ENCODE measurements around the gene KCNJ12.
"Not testable (repeated sequence)": the region's sequence is repeated elsewhere in the genome, so short reads cannot be mapped to it uniquely, and the experiment has no call there.

KCNJ12 gene

GRCh38 chr17:21419299-21420239 lies 43.4 kb downstream of the KCNJ12 start:
- H3K4me3 ChIP-seq (replicated peaks; ENCODE audit: low read depth, low read length): no peak overlapping the region
- no peak for DNase-seq (ENCODE audit: extremely low read depth, low read depth)
- TF ChIP-seq, protein P1, sequence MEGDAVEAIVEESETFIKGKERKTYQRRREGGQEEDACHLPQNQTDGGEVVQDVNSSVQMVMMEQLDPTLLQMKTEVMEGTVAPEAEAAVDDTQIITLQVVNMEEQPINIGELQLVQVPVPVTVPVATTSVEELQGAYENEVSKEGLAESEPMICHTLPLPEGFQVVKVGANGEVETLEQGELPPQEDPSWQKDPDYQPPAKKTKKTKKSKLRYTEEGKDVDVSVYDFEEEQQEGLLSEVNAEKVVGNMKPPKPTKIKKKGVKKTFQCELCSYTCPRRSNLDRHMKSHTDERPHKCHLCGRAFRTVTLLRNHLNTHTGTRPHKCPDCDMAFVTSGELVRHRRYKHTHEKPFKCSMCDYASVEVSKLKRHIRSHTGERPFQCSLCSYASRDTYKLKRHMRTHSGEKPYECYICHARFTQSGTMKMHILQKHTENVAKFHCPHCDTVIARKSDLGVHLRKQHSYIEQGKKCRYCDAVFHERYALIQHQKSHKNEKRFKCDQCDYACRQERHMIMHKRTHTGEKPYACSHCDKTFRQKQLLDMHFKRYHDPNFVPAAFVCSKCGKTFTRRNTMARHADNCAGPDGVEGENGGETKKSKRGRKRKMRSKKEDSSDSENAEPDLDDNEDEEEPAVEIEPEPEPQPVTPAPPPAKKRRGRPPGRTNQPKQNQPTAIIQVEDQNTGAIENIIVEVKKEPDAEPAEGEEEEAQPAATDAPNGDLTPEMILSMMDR (IDR thresholded peaks at IDR 0.05; ENCODE audit: low read depth, low read length, missing control alignments): no peak

GRCh38 chr17:21420503-21421090 lies 44.4 kb downstream of the KCNJ12 start:
- not testable (repeated sequence) for H3K4me3 ChIP-seq (replicated peaks; ENCODE audit: low read depth, low read length); DNase-seq (ENCODE audit: extremely low read depth, low read depth)

DNA sequence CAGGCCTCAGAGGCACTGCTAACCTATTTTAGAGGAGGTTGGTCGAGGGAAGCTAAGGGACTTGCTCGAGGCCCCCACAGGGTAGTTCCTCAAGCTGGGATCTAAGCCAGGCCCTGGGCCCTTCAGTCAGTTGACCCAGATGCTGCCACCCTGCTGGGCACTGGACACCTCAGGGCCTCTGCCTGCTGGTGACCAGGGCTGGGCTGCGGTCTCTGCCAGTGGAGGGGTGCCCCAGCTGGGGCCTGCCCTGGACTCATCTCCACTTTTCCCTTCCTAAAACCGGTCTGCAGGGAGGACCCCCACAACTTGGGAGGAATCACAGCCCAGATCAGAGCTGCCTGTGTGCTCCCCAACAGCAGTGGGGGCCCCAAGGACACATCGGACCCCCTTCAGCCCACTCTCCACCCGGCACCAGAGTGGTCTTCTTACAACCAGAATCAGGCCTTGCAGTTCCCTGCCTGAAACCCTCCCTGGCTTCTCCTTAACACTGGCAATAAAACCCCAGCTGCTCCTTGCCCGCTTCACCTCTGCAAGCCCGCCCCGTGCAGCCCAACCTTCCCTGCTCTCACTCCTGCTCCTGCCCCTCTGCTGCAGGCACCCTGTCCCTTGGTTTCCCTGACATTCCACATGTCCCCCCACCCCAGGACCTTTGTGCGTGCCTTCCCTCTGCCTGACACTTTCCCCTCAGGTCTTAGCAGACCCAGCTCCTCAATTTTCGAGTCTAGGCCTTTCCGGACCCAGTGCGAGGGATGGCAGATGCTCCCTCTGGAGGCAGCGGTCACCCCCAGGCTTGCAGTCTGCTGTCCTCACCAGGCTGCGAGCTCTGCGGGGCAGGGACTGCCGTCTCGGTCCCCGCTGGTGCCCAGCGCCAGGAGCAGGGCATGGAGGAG lies 45.5 kb downstream of the KCNJ12 start:
- H3K4me3 ChIP-seq (replicated peaks; ENCODE audit: low read depth, low read length); DNase-seq (ENCODE audit: extremely low read depth, low read depth): not testable (repeated sequence)

DNA sequence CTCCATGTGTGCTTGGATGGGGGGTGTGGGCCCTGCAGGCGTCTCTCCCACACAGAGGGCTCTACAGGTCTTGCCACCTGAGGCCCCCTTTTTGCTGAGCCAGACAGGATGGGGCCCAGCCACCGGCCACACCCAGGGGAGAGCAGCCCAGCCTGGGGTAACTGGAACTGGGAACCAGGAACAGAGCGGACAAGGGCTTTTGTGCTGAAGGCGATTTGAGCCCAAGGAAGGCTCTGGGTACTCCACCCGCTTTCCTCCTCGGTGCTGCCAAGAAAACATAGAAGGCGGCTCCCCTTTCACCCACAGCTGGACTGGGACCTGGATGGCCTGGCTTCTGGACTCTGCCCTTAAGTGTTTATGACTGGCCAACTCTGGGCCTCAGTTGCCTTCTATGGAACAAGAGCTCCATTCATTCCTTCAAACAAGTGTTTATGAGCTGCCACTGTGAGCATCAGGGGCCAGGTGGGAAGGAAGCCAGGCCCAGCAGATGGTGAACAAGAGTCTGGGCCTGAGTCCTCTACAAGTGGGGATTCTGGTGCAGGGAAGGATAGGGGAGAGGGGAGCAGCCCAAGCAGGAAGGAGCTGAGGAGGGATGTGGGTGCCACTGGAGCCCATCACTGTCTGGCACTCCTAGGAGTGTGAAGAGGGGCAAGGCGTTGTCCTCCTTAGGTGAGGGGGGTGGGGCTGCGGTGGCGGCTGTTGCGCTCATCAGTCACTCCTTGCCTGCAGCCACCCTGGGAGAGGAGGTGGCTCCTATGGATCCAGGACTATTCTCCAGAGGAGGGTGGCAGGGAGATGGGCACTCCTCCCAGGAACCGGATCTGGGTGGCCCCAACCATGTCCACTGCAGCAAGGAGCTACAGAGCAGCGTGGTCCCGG lies 46.4 kb downstream of the KCNJ12 start:
- H3K4me3 ChIP-seq (replicated peaks; ENCODE audit: low read depth, low read length); DNase-seq (ENCODE audit: extremely low read depth, low read depth): not testable (repeated sequence)

DNA sequence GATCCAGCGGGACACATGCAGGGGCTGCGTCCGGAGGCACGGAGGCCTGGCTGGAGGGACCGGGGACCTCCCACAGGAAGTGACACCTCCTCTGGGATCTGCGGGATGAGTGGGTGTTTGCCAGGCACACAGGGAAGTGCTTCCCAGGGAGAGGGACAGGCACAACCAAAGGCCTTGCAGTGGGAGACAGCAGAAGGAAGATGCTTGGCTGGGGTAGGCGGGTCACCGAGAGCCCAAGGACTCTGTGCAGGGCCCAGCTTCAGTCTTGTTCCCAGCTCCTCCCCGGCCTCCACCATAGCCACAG lies 47.0 kb downstream of the KCNJ12 start:
- not testable (repeated sequence) for H3K4me3 ChIP-seq (replicated peaks; ENCODE audit: low read depth, low read length); DNase-seq (ENCODE audit: extremely low read depth, low read depth)

DNA sequence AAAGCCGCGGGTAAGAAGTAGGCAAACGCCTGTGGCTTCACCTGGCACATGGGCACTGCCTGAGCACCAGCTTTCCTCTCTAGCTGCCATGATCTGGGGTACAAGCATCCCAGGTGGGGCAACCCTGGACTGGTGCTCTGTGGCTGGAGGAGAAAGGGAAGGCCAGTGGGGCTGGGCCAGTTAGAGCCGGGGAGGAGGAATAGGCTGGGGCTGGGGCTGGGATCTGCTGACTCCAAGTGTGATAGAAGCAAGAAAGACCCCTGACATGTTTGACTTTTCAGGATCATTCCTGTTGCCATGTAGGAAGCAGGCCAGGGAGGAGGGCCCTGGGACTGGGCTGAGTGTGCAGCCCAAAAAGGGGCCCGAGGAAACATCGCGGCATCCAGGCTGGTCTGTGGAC lies 48.5 kb downstream of the KCNJ12 start:
- DNase-seq (ENCODE audit: extremely low read depth, low read depth); H3K4me3 ChIP-seq (replicated peaks; ENCODE audit: low read depth, low read length): not testable (repeated sequence)

DNA sequence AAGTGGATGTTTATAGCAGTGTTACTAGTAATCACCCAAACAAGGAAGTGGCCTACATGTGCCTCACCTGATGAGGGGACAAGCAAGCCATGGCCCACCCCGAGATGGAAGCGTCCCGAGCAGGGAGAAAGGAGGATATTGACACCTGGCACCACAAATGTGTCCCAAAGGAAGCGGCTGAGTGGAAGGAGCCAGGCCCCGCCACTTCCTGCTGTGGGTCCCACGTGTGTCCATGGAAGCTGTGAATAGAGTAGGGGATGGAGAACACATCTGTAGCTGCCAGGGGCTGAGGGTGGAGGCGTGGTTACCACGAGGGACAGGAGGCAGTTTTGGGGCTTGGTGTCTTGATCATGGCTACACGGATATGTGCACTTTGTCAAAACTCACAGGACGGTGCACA lies 49.2 kb downstream of the KCNJ12 start:
- no peak overlapping the region for H3K4me3 ChIP-seq (replicated peaks; ENCODE audit: low read depth, low read length)
- TF ChIP-seq, protein P1 (IDR thresholded peaks at IDR 0.05; ENCODE audit: low read depth, low read length, missing control alignments): no peak
- DNase-seq (ENCODE audit: extremely low read depth, low read depth): no peak

DNA sequence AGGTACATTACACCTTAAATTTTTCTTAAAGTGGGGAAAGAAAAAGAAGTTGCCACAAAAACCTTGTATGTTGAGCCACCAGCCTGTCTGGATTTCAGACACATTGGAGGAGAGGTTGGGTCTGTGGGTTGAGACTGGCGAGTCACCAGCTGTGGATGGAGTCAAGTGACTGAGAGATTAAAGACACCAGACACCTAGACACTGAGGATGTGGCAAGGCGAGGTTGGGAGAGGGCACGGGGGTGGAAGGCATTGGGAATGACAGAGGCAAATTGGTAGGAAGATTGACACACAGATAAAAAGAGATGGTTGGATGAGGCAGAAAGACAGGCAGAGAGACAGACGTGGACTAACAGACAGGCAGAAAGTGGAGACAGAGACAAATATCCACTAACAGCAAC lies 49.6 kb downstream of the KCNJ12 start:
- H3K4me3 ChIP-seq (replicated peaks; ENCODE audit: low read depth, low read length): no peak overlapping the region
- TF ChIP-seq, protein P1 (IDR thresholded peaks at IDR 0.05; ENCODE audit: low read depth, low read length, missing control alignments): no peak
- no peak for DNase-seq (ENCODE audit: extremely low read depth, low read depth)

DNA sequence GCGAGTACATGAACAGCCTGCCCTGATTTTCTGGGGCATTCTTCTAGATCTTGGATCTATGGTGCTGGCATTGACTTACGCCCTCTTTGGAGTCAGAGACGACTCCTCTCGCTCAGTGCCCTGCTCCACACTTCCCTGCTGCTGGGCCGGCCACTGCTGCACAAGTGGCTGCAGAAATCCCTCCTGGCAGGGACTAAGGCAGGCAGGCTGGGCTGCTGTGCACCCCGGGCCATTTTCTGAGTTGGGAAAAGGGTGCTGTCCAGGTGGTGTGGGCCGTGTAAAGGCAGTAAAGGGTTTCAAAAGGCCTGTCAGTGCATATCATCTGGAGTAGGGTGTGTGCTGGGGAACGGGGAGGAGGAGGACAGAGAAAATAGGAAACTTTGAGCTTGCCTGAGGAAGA lies 50.1 kb downstream of the KCNJ12 start:
- H3K4me3 ChIP-seq (replicated peaks; ENCODE audit: low read depth, low read length); DNase-seq (ENCODE audit: extremely low read depth, low read depth): not testable (repeated sequence)

- not testable (repeated sequence) for H3K4me3 ChIP-seq (replicated peaks; ENCODE audit: low read depth, low read length); DNase-seq (ENCODE audit: extremely low read depth, low read depth)
These were observed 50.7 kb downstream of the KCNJ12 start for GRCh38 chr17:21426876-21427275.

- not testable (repeated sequence) for DNase-seq (ENCODE audit: extremely low read depth, low read depth); H3K4me3 ChIP-seq (replicated peaks; ENCODE audit: low read depth, low read length)
These were observed 51.6 kb downstream of the KCNJ12 start for GRCh38 chr17:21427727-21428126.

- not testable (repeated sequence) for H3K4me3 ChIP-seq (replicated peaks; ENCODE audit: low read depth, low read length); DNase-seq (ENCODE audit: extremely low read depth, low read depth)
These were observed 52.7 kb downstream of the KCNJ12 start for GRCh38 chr17:21428752-21429424.

Data from HFF-Myc (cell line).